OCI-LY1 (cell line): ENCODE data around the gene TNFRSF1A.

Experiments used
- CTCF ChIP-seq: fragments of 200-600 bp; sonication (generic), shearing (Covaris generic); IDR thresholded peaks from 2 replicates; pipeline ENCODE4 v1.5.1; 2017; ENCODE audit warnings: mild to moderate bottlenecking, antibody characterized with exemption, low read length, moderate library complexity, mixed read lengths
- EZH2 ChIP-seq: fragments of 200-600 bp; sonication (generic), shearing (Covaris generic); IDR thresholded peaks from 2 replicates; pipeline ENCODE4 v1.8.0; 2017; ENCODE audit warnings: borderline replicate concordance, mixed run types, mild to moderate bottlenecking, antibody characterized with exemption, low read length, moderate library complexity, mixed read lengths

GRCh38 chr12:6386491-6386890 is 44.6 kb upstream of the TNFRSF1A start:
- TF ChIP-seq CTCF, result no peak
- TF ChIP-seq EZH2, result no peak
